Measurements from ENCODE around the gene GLCCI1.
"Not testable (repeated sequence)": the region's sequence is repeated elsewhere in the genome, so short reads cannot be mapped to it uniquely, and the experiment has no call there.

Gene GLCCI1

GRCh38 chr7:7990441-7990761 lies 21.8 kb downstream of the GLCCI1 start:
- DNase-seq = no peak

GRCh38 chr7:7992506-7992905 lies 23.9 kb downstream of the GLCCI1 start:
- peak; percentile 55 for DNase-seq

- DNase-seq = not testable (repeated sequence)
Measured at GRCh38 chr7:7995348-7995747, 26.8 kb downstream of the GLCCI1 start.

GRCh38 chr7:7996568-7996967 lies 28.0 kb downstream of the GLCCI1 start:
- no peak for DNase-seq

- DNase-seq = no peak
Measured at GRCh38 chr7:8000315-8000941, 31.8 kb downstream of the GLCCI1 start.

GRCh38 chr7:8003077-8003476 lies 34.5 kb downstream of the GLCCI1 start:
- no peak for DNase-seq

- DNase-seq = no peak
Measured at GRCh38 chr7:8005279-8005678, 36.7 kb downstream of the GLCCI1 start.

- DNase-seq = peak; percentile 20
Measured at GRCh38 chr7:8014399-8014798, 45.8 kb downstream of the GLCCI1 start.

GRCh38 chr7:8015100-8015745 lies 46.6 kb downstream of the GLCCI1 start:
- peak; percentile 23 for DNase-seq

- DNase-seq = no peak
Measured at GRCh38 chr7:8015746-8016120, 47.1 kb downstream of the GLCCI1 start.

- peak; percentile 36 for DNase-seq
Measured at GRCh38 chr7:8017423-8017822, 48.8 kb downstream of the GLCCI1 start.

GRCh38 chr7:8018961-8019360 lies 50.4 kb downstream of the GLCCI1 start:
- DNase-seq = no peak

GRCh38 chr7:8022628-8023027 lies 54.0 kb downstream of the GLCCI1 start:
- DNase-seq = no peak

- DNase-seq = peak; percentile 63
Measured at GRCh38 chr7:8035192-8035591, 66.6 kb downstream of the GLCCI1 start.

- peak; percentile 84 for DNase-seq
Measured at GRCh38 chr7:8035647-8036518, 67.3 kb downstream of the GLCCI1 start.

GRCh38 chr7:8037151-8037550 lies 68.6 kb downstream of the GLCCI1 start:
- DNase-seq = no peak

- DNase-seq = no peak
Measured at GRCh38 chr7:8040768-8041369, 72.3 kb downstream of the GLCCI1 start.

- DNase-seq = no peak
Measured at GRCh38 chr7:8042796-8043535, 74.4 kb downstream of the GLCCI1 start.

GRCh38 chr7:8044761-8045430 lies 76.3 kb downstream of the GLCCI1 start:
- DNase-seq = no peak

GRCh38 chr7:8048067-8048466 lies 79.5 kb downstream of the GLCCI1 start:
- not testable (repeated sequence) for DNase-seq

GRCh38 chr7:8051373-8051772 lies 82.8 kb downstream of the GLCCI1 start:
- no peak for DNase-seq

- no peak for DNase-seq
Measured at GRCh38 chr7:8051998-8052397, 83.4 kb downstream of the GLCCI1 start.
